GM18861 (cell line): ENCODE data around the gene SLC12A2.

Experiments
- ATAC-seq: cut with Tn5 transposase; IDR thresholded peaks from one replicate; pipeline ENCODE4 v1.9.1; 2021; ENCODE audit not compliant: unreplicated experiment

Gene SLC12A2

GRCh38 chr5:128097224-128097623 lies 13.7 kb downstream of the SLC12A2 start:
- ATAC-seq, result no peak

GRCh38 chr5:128097781-128098180 lies 14.2 kb downstream of the SLC12A2 start:
- ATAC-seq, result no peak

- ATAC-seq, result no peak
Observed at GRCh38 chr5:128099944-128100343, 16.4 kb downstream of the SLC12A2 start.

- no peak for ATAC-seq
Observed at GRCh38 chr5:128100860-128101557, 17.4 kb downstream of the SLC12A2 start.

- ATAC-seq, result no peak
Observed at GRCh38 chr5:128101676-128102075, 18.1 kb downstream of the SLC12A2 start.

- ATAC-seq, result no peak
Observed at GRCh38 chr5:128105203-128105602, 21.6 kb downstream of the SLC12A2 start.

- no peak for ATAC-seq
Observed at GRCh38 chr5:128109138-128109537, 25.6 kb downstream of the SLC12A2 start.

GRCh38 chr5:128109766-128110165 lies 26.2 kb downstream of the SLC12A2 start:
- no peak for ATAC-seq

GRCh38 chr5:128111818-128112448 lies 28.4 kb downstream of the SLC12A2 start:
- no peak for ATAC-seq

- ATAC-seq, result no peak
Observed at GRCh38 chr5:128116445-128116844, 32.9 kb downstream of the SLC12A2 start.

- no peak for ATAC-seq
Observed at GRCh38 chr5:128118214-128118613, 34.6 kb downstream of the SLC12A2 start.

GRCh38 chr5:128121651-128122050 lies 38.1 kb downstream of the SLC12A2 start:
- no peak for ATAC-seq

- ATAC-seq, result no peak
Observed at GRCh38 chr5:128123936-128124335, 40.4 kb downstream of the SLC12A2 start.

- no peak for ATAC-seq
Observed at GRCh38 chr5:128126241-128126640, 42.7 kb downstream of the SLC12A2 start.

GRCh38 chr5:128132499-128132898 lies 48.9 kb downstream of the SLC12A2 start:
- ATAC-seq, result no peak

GRCh38 chr5:128135286-128135685 lies 51.7 kb downstream of the SLC12A2 start:
- ATAC-seq, result no peak

- no peak for ATAC-seq
Observed at GRCh38 chr5:128143911-128144310, 60.3 kb downstream of the SLC12A2 start.

GRCh38 chr5:128144491-128144890 lies 60.9 kb downstream of the SLC12A2 start:
- no peak for ATAC-seq

- ATAC-seq, result no peak
Observed at GRCh38 chr5:128146671-128147070, 63.1 kb downstream of the SLC12A2 start.

GRCh38 chr5:128154943-128155342 lies 71.4 kb downstream of the SLC12A2 start:
- ATAC-seq, result no peak

GRCh38 chr5:128155776-128156175 lies 72.2 kb downstream of the SLC12A2 start:
- ATAC-seq, result no peak

- no peak for ATAC-seq
Observed at GRCh38 chr5:128156521-128156920, 73.0 kb downstream of the SLC12A2 start.

GRCh38 chr5:128158342-128158741 lies 74.8 kb downstream of the SLC12A2 start:
- ATAC-seq, result no peak
